COLO829 (cell line): ENCODE results near the gene B4GALT1.

Experiments
- DNase-seq: peaks from one replicate; pipeline ENCODE4 v3.0.0; 2012; ENCODE audit warnings: low spot score

Gene B4GALT1, protein sequence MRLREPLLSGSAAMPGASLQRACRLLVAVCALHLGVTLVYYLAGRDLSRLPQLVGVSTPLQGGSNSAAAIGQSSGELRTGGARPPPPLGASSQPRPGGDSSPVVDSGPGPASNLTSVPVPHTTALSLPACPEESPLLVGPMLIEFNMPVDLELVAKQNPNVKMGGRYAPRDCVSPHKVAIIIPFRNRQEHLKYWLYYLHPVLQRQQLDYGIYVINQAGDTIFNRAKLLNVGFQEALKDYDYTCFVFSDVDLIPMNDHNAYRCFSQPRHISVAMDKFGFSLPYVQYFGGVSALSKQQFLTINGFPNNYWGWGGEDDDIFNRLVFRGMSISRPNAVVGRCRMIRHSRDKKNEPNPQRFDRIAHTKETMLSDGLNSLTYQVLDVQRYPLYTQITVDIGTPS

GRCh38 chr9:33167084-33167971, at the start of gene B4GALT1:
Gene B4GALT1 (minus strand): TSS chr9:33167336. CDS start chr9:33167169, 167 bp downstream.
- DNase-seq, result peak; percentile 95

- DNase-seq, result no peak
Measured at GRCh38 chr9:33211695-33212393, 44.7 kb upstream of the B4GALT1 start.

DNA sequence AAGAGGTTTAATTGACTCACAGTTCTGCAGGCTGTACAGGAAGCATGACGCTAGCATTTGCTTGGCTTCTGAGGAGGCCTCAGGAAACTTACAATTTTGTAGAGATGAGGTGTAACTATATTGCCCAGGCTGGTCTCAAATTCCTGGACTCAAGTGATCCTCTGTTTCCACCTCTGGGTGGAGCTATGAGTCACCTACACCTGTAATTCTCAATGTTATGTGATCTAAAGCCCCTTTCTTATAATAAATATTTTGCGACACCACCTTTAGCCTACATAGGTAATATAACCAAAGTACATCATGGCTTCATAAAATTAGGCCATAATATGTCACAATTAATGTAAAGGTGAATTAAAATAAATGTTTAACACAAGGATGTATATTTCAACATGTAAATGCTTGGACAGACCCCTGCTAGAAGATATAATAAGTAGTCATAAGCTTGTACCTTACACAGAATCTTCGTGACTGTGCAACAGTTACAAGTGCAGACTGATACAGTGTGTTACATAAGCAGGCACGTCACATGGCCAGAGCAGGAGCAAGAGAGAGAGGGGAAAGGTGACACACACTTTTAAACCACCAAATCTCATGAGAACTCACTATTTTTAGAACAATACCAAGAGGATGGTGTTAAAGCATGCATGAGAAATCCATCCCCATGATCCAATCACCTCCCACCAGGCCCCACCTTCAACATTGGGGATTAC, 43.0 kb upstream of the B4GALT1 start:
- no peak for DNase-seq

- no peak for DNase-seq
Measured at GRCh38 chr9:33209394-33209793, 42.3 kb upstream of the B4GALT1 start.

- DNase-seq, result no peak
Measured at GRCh38 chr9:33202552-33203201, 35.5 kb upstream of the B4GALT1 start.

DNA sequence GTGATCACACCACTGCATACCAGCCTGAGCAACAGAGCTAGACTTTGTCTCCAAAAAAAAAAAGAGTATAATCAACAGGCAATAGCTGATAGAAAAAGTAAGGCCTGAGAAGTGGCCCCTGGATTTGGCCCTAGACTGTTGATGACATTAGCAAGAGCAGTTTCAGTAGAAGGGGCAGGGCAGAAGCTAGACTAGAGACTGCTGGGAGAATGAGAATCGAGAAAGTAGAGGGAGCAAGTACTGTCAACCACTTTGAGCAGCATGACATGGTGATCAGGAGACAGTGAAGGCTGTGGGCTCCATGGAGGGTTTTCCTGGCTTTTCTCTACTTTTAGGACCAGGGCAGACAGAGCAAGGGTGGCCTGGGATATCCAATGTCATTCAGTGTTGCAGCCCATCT, 34.9 kb upstream of the B4GALT1 start:
- DNase-seq, result no peak

DNA sequence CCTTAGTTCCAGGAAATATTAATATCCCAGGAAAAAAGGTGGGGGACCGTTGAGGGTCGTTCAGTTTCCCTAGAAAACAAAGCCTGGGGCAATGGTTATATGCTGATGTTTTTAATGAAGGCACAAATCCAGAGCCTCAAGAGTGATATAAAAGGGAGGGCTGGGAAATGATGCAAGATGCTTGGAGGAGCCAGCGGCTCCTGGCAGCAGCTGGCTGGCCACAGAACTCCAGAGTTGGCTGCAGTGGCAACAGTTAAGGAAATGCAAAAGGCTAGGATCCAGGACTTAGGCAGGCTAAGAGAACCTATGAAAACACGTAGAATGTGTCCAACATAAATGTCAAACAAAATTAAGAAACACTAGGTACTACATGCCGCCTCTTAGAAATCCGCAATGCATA, 31.0 kb upstream of the B4GALT1 start:
- DNase-seq, result no peak

- DNase-seq, result no peak
Measured at GRCh38 chr9:33197279-33198152, 30.4 kb upstream of the B4GALT1 start.

DNA sequence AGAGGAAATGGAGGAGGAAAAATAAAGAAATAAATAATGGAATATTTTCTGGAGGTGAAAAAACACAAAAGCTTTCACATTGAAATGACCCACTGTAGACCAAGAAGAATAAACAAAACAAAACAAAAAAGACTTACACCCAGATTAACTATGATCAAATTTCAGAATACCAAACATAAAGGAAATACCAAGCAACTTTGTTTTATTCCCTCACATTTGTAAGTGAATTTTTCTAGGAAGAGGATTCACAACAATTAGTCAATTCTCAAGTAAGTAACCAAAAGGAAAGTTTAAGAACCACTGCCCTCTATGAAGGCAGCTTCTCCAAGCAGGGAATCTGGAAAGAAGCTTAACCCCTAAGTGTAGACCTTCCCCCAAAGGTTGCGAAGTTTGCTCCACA, 29.6 kb upstream of the B4GALT1 start:
- DNase-seq, result no peak

DNA sequence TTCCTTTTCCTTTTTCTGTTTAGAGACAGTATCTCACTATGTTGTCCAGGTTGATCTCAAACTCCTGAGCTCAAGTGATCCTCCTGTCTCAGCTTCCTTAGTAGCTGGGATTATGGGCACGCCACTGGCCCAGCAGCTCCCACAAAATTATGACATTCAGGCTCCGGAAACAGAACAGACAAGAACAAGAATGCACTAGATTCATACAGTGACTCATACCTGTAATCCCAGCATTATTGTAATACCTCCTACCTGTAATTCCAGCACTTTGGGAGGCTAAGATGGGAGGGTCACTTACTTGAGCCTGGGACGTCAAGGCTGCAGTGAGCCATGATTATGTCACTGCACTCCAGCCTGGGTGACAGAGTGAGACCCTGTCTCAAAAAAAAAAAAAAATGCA, 26.7 kb upstream of the B4GALT1 start:
- DNase-seq, result no peak

DNA sequence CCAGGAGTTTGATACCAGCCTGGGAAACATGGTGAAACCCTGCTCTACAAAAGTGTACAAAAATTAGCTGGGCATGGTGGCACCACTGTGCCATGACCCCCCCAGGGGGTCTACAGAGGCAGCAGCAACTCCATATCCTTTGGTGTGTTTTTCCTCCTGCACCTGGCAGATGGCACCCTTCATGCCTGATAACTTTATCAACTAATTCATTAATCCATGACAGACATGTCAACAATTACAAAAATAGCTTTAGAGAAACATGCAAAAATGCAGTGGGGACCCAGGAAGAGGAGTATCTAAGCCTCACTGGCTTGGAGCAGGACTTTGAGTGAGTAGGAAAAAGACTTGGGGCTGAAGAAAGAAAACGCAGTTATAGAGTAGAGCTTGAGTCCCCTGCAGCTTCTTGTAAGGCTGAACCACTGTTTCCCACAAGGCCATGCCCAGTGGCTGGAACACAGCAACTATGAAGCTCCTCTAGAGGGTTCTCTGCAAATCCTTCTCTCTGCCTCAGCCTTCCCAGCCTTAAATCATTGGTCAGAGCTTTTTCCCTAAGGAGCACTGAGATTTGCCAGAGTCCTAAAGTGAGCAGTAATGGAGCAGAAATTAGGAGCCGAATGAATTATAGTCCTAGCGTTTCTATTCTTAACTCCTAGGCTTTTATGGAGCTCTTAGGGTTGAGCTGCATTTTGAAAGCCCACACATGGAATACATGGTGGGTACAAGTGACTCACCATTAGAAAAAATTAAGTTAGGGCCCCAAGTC, 25.5 kb upstream of the B4GALT1 start:
- DNase-seq, result no peak

- no peak for DNase-seq
Measured at GRCh38 chr9:33190021-33190705, 23.0 kb upstream of the B4GALT1 start.

GRCh38 chr9:33189331-33189791, 22.2 kb upstream of the B4GALT1 start:
- no peak for DNase-seq

GRCh38 chr9:33188711-33189110, 21.6 kb upstream of the B4GALT1 start:
- no peak for DNase-seq

- DNase-seq, result no peak
Measured at GRCh38 chr9:33187519-33188218, 20.5 kb upstream of the B4GALT1 start.

- no peak for DNase-seq
Measured at GRCh38 chr9:33186457-33187168, 19.5 kb upstream of the B4GALT1 start.

DNA sequence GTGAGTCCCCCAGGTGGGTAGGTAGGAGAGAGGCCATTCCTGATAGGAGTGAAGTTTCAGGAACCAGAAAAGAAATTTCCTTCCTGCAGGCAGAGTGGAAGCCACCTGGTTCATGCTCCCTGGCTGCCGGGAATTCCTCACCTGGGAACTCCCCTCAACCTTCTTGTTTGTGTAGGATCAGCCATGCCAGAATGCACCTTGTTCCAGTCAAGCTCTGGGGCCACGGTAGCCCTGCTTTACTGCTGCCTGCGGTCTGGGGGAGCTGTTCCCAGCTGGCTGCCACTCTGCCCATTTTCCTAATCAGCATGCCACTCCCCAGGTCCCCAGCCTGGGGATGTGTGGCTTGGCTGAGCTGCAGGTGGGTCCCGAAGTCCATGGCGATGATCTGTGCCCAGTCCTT, 18.7 kb upstream of the B4GALT1 start:
- no peak for DNase-seq

DNA sequence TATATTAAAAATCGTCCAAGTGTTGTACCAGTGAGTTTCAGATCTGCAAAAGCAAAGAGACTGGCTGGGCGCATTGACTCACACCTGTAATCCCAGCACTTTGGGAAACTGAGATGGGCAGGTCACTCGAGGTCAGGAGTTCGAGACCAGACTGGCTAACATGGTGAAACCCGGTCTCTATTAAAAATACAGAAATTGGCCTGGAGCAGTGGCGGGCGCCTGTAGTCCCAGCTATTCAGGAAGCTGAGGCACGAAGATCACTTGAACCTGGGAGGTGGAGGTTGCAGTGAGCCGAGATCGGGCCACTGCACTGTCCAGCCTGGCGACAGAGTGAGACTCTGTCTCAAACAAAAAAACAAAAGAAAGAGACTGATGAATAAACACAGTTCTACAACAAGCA, 18.3 kb upstream of the B4GALT1 start:
- DNase-seq, result no peak
